PC-9 (cell line): ENCODE results near the gene MTA1. TPM values are rescaled to one million over a fixed set of nuclear protein-coding genes. Genes with fewer than 3 reads are reported as not detected.

Experiments used
- BruUV-seq: library from RNA; stranded (reverse); fragments of 400-500 nt; replicated peaks from 2 replicates; lab custom pipeline; 2021; lab: Mats Ljungman, UMichigan
- CTCF ChIA-PET: fragments of 300-600 bp; sonication (Branson Sonifier 250); formaldehyde crosslinking; loops from one replicate; lab custom pipeline; 2022; ENCODE audit warnings: antibody characterized with exemption; lab: Charles Lee
- POLR2A ChIA-PET: fragments of 300-600 bp; sonication (Branson Sonifier 250); formaldehyde crosslinking; loops from one replicate; lab custom pipeline; 2022; ENCODE audit warnings: antibody characterized with exemption; ENCODE audit not compliant: unreplicated experiment; lab: Charles Lee
- DNase-seq, 2 experiments: peaks; one replicate each; pipeline versions ENCODE4 v3.0.0 to v3.0.0-alpha.2; 2015 to 2022; ENCODE audit warnings: mixed read lengths in 1 of 2
- H2AFZ ChIP-seq: fragments of 200-600 bp; sonication (generic); 2 replicates; pipeline ENCODE4 v1.8.1; 2017; ENCODE audit warnings: antibody characterized with exemption
- H3F3A ChIP-seq: fragments of 200-600 bp; sonication (generic); 2 replicates; pipeline ENCODE4 v1.8.1; 2017; ENCODE audit warnings: antibody characterized with exemption, mild to moderate bottlenecking, low read depth; ENCODE audit not compliant: insufficient read depth
- H3K27ac ChIP-seq: fragments of 200-600 bp; sonication (generic); 2 replicates; pipeline ENCODE4 v1.6.1; 2016; ENCODE audit warnings: mixed run types
- H3K27me3 ChIP-seq: fragments of 200-600 bp; sonication (generic); 2 replicates; pipeline ENCODE4 v1.6.1; 2016; ENCODE audit warnings: low read depth, mixed run types; ENCODE audit not compliant: insufficient read depth
- H3K36me3 ChIP-seq: fragments of 200-600 bp; sonication (generic); 2 replicates; pipeline ENCODE4 v1.6.1; 2016; ENCODE audit warnings: low read depth, mixed run types
- H3K4me1 ChIP-seq: fragments of 200-600 bp; sonication (generic); replicated peaks from 2 replicates; pipeline ENCODE4 v1.6.1; 2016; ENCODE audit warnings: mixed run types; ENCODE audit not compliant: insufficient read depth
- H3K4me2 ChIP-seq: fragments of 200-600 bp; sonication (generic); 2 replicates; pipeline ENCODE4 v1.6.1; 2017; ENCODE audit warnings: mixed run types
- H3K4me3 ChIP-seq: fragments of 200-600 bp; sonication (generic); 2 replicates; pipeline ENCODE4 v1.6.1; 2016; ENCODE audit warnings: mixed run types
- H3K79me2 ChIP-seq: fragments of 200-600 bp; sonication (generic); 2 replicates; pipeline ENCODE4 v1.6.1; 2017; ENCODE audit warnings: low read depth, mixed run types
- H3K9me2 ChIP-seq: fragments of 200-600 bp; sonication (generic); 2 replicates; pipeline ENCODE4 v1.8.1; 2017; ENCODE audit warnings: mild to moderate bottlenecking; ENCODE audit not compliant: insufficient read depth
- H3K9me3 ChIP-seq: fragments of 200-600 bp; sonication (generic); 2 replicates; pipeline ENCODE4 v1.8.1; 2016; ENCODE audit warnings: low read depth; ENCODE audit not compliant: insufficient read depth
- H4K20me1 ChIP-seq: fragments of 200-600 bp; sonication (generic); 2 replicates; pipeline ENCODE4 v1.8.1; 2017; ENCODE audit not compliant: insufficient read depth
- EZH2 ChIP-seq: fragments of 200-600 bp; sonication (generic); IDR thresholded peaks from 2 replicates; pipeline ENCODE4 v1.8.0; 2017; ENCODE audit warnings: antibody characterized with exemption, low read depth
- intact Hi-C: fragments of 100-400 bp; cut with micrococcal nuclease; formaldehyde crosslinking; loops from one replicate; pipeline ENCODE4 v1.10.0; 2022; ENCODE audit not compliant: unreplicated experiment
- total RNA-seq: library from RNA; stranded (reverse); gene quantifications from 2 replicates; pipeline ENCODE4 v1.2.3, GENCODE V29; 2021
- TF ChIP-seq, protein P1 (sequence below): fragments of 200-600 bp; sonication (generic); conservative IDR thresholded peaks from 2 replicates; pipeline ENCODE4 v1.6.1; 2017; ENCODE audit warnings: mixed run types, antibody characterized with exemption, mild to moderate bottlenecking, moderate library complexity

The MTA1 gene
- total RNA-seq, 1 experiment from 2014 or later: 124 TPM

GRCh38 chr14:105450123-105450505, 30.5 kb downstream of the MTA1 start:
- Histone ChIP-seq H3K79me2 (no peaks in the 10 kb centered on the region), H3K4me1 (no peaks in the 10 kb centered on the region), H2AFZ (no peak overlapping the region), H3K9me3 (no peaks in the 10 kb centered on the region), H3K27me3 (no peaks in the 10 kb centered on the region), H3K4me3 (no peak overlapping the region), H3F3A (no peaks in the 10 kb centered on the region), H3K36me3 (no peaks in the 10 kb centered on the region), H3K4me2 (no peak overlapping the region), H3K9me2 (no peaks in the 10 kb centered on the region), H4K20me1 (peaks cover 19% of the 10 kb centered on the region), H3K27ac (no peak overlapping the region)
- no TSS peak for BruUV-seq
- ChIA-PET CTCF (no interaction called here), POLR2A (no interaction called here)
- TF ChIP-seq EZH2: no peak
- TF ChIP-seq, protein P1, sequence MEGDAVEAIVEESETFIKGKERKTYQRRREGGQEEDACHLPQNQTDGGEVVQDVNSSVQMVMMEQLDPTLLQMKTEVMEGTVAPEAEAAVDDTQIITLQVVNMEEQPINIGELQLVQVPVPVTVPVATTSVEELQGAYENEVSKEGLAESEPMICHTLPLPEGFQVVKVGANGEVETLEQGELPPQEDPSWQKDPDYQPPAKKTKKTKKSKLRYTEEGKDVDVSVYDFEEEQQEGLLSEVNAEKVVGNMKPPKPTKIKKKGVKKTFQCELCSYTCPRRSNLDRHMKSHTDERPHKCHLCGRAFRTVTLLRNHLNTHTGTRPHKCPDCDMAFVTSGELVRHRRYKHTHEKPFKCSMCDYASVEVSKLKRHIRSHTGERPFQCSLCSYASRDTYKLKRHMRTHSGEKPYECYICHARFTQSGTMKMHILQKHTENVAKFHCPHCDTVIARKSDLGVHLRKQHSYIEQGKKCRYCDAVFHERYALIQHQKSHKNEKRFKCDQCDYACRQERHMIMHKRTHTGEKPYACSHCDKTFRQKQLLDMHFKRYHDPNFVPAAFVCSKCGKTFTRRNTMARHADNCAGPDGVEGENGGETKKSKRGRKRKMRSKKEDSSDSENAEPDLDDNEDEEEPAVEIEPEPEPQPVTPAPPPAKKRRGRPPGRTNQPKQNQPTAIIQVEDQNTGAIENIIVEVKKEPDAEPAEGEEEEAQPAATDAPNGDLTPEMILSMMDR: no peak
- intact Hi-C loops: no loop called here
- DNase-seq: no peak

DNA sequence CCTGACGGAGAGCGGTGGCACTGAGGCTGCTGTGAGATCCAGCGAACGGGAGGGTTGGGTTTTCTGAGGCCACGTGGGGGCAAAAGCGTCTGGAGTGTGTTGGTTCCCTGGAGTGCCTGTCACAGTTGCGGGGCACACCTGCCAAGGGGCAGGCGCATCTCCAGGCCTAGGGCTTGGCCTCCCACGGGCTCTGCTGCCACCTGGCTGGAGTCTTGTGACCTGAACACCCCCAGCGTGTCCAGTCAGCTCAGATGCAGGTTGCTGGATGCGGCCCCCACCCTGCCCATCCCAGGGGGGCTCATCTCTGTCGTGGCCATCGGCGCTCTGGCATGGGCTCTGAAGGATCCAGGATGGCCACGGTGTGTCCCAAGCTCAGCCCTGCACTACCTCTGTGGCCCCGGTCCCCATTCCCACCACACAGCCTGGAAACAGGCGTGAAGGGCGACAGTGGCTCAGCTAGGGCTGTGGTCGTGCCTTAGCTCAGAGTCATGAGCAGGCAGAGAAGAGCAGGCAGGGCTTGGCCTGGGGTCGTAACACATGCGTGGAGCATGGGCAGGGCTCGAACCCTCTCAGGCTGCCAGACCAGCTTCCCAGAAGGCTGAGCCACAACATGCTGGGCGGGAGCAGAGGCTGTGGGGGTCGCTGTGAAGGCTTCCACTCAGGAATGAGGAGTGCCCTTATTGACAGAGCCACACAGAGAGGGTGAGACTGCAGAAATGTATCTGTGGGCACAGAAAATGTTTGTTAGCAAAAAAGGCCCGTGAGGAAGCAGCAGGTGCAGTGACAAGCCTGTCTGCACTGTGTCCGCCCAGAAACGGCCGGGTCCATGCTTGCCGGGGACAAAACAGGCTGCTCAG, 31.5 kb downstream of the MTA1 start:
- no peaks in the 10 kb centered on the region for H3K9me2 ChIP-seq
- H3K4me1 ChIP-seq: no peaks in the 10 kb centered on the region
- no peak overlapping the region for H3K27ac ChIP-seq
- H3K9me3 ChIP-seq: no peaks in the 10 kb centered on the region
- peaks cover 19% of the 10 kb centered on the region for H4K20me1 ChIP-seq
- ChIA-PET POLR2A (no interaction called here), CTCF (no interaction called here)
- H3K36me3 ChIP-seq: no peaks in the 10 kb centered on the region
- H3F3A ChIP-seq: no peaks in the 10 kb centered on the region
- no peaks in the 10 kb centered on the region for H3K79me2 ChIP-seq
- no TSS peak for BruUV-seq
- H3K27me3 ChIP-seq: no peaks in the 10 kb centered on the region
- TF ChIP-seq, protein P1: no peak
- TF ChIP-seq EZH2: no peak
- no peak overlapping the region for H3K4me2 ChIP-seq
- H3K4me3 ChIP-seq: no peak overlapping the region
- intact Hi-C loops: no loop called here
- no peak for DNase-seq
- H2AFZ ChIP-seq: no peak overlapping the region

DNA sequence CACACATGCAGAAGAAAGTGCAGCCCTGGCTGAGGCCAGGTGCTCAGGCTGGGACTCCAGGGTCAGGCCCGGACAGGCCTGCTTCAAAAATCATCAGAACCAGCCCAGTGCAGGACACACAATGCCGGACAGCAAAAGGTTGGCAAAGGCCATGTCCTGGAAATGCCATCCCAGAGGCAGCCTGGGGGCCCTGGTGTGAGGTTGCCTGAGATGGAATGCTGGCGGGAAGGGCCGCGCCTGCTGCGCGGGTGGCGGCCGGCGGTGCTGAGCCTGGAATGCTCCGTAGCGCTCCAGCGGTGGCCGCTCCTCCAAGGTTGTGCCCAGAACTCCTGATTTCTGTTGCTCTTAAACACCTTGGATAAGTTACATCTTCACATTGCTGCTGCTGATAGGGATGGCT, 33.3 kb downstream of the MTA1 start:
- intact Hi-C loops: no loop called here
- Histone ChIP-seq H3K9me2 (no peaks in the 10 kb centered on the region), H3K4me3 (no peak overlapping the region), H3F3A (no peaks in the 10 kb centered on the region), H3K36me3 (no peaks in the 10 kb centered on the region), H3K27ac (no peak overlapping the region), H2AFZ (no peak overlapping the region), H3K4me2 (no peak overlapping the region), H3K27me3 (no peaks in the 10 kb centered on the region), H3K79me2 (no peaks in the 10 kb centered on the region), H3K9me3 (no peaks in the 10 kb centered on the region), H3K4me1 (no peaks in the 10 kb centered on the region), H4K20me1 (peaks cover 17% of the 10 kb centered on the region)
- no TSS peak for BruUV-seq
- no peak for TF ChIP-seq EZH2
- TF ChIP-seq, protein P1: no peak
- ChIA-PET POLR2A (no interaction called here), CTCF (no interaction called here)
- DNase-seq: peak in 1 of 2 experiments; percentile 15
